CD14-positive monocyte (primary cell): ENCODE results near the gene MAP4K3. TPM values are rescaled to one million over a fixed set of nuclear protein-coding genes. Genes with fewer than 3 reads are reported as not detected.

Experiments
- DNase-seq, 3 donors: peaks; one replicate each; pipeline ENCODE4 v3.0.0-alpha.2; 2011 to 2022
- H2AFZ ChIP-seq: 2 replicates; pipeline ENCODE4 v1.6.0; 2012; ENCODE audit warnings: mild to moderate bottlenecking, low read depth, low read length, inconsistent platforms; ENCODE audit not compliant: insufficient read depth, poor library complexity, severe bottlenecking
- H3K27ac ChIP-seq, 2 donors: 1 replicate in 1 of 2; 2 replicates in 1 of 2; pipeline ENCODE4 v1.5.1; 2012 to 2013; ENCODE audit warnings: low read length in 2 of 2, control low read depth in 1 of 2, inconsistent platforms in 1 of 2, low read depth in 1 of 2, mild to moderate bottlenecking in 1 of 2
- H3K27me3 ChIP-seq, 2 donors: one replicate each; pipeline versions ENCODE4 v1.6.0 to v1.6.1; 2011 to 2013; ENCODE audit warnings: low read length in 2 of 2; ENCODE audit not compliant: control insufficient read depth in 2 of 2, insufficient read depth in 2 of 2
- H3K36me3 ChIP-seq, 2 donors: replicated peaks in 1 of 2; 1 replicate in 1 of 2; 2 replicates in 1 of 2; pipeline versions ENCODE4 v1.5.1 to v1.6.1; 2012 to 2013; ENCODE audit warnings: low read length in 2 of 2, control low read depth in 1 of 2, inconsistent platforms in 1 of 2, mild to moderate bottlenecking in 1 of 2; ENCODE audit not compliant: insufficient read depth in 2 of 2, control insufficient read depth in 1 of 2
- H3K4me1 ChIP-seq, 2 donors: 1 replicate in 1 of 2; 2 replicates in 1 of 2; pipeline versions ENCODE4 v1.5.1 to v1.6.1; 2012 to 2013; ENCODE audit warnings: low read length in 2 of 2, control low read depth in 1 of 2, inconsistent platforms in 1 of 2, mild to moderate bottlenecking in 1 of 2, moderate library complexity in 1 of 2; ENCODE audit not compliant: insufficient read depth in 2 of 2, control insufficient read depth in 1 of 2
- H3K4me2 ChIP-seq: replicated peaks from 2 replicates; pipeline ENCODE3; 2012; ENCODE audit warnings: low read length, moderate library complexity, mild to moderate bottlenecking; ENCODE audit not compliant: poor library complexity, severe bottlenecking; ENCODE audit errors: extremely low read depth
- H3K4me3 ChIP-seq, 3 experiments: fragments of 200-600 bp in 1 of 3; sonication (generic) in 1 of 3; replicated peaks in 1 of 3; 1 replicate in 2 of 3; 2 replicates in 1 of 3; pipeline ENCODE4 v1.5.1; 2011 to 2013; ENCODE audit warnings: low read length in 3 of 3, mild to moderate bottlenecking in 3 of 3, control low read depth in 2 of 3, low read depth in 2 of 3, inconsistent platforms in 1 of 3, moderate library complexity in 1 of 3
- H3K79me2 ChIP-seq: 2 replicates; pipeline ENCODE4 v1.6.0; 2012; ENCODE audit warnings: mild to moderate bottlenecking, control low read depth, inconsistent platforms, low read length, moderate library complexity; ENCODE audit not compliant: insufficient read depth
- H3K9ac ChIP-seq: 2 replicates; pipeline ENCODE4 v1.6.0; 2017; ENCODE audit warnings: low read length, mild to moderate bottlenecking; ENCODE audit not compliant: insufficient read depth, poor library complexity, severe bottlenecking
- H3K9me3 ChIP-seq, 2 donors: replicated peaks in 1 of 2; 1 replicate in 1 of 2; 2 replicates in 1 of 2; pipeline versions ENCODE4 v1.5.1 to v1.6.1; 2012 to 2013; ENCODE audit warnings: low read length in 2 of 2, control low read depth in 1 of 2; ENCODE audit not compliant: control insufficient read depth in 1 of 2, insufficient read depth in 1 of 2
- H4K20me1 ChIP-seq: 2 replicates; pipeline ENCODE4 v1.6.0; 2012; ENCODE audit warnings: mild to moderate bottlenecking, low read length, control low read depth, moderate library complexity; ENCODE audit not compliant: insufficient read depth
- H3K27ac Mint-ChIP-seq, 7 donors: one replicate each; pipeline ENCODE4 v1.8.0; 2020; ENCODE audit warnings: mild to moderate bottlenecking in 7 of 7, mixed read lengths in 7 of 7, moderate library complexity in 6 of 7, inconsistent platforms in 2 of 7
- H3K27me3 Mint-ChIP-seq, 3 donors: one replicate each; pipeline ENCODE4 v1.8.0; 2021 to 2022; ENCODE audit warnings: low read depth in 3 of 3, mild to moderate bottlenecking in 3 of 3, mixed read lengths in 3 of 3, moderate library complexity in 3 of 3, inconsistent platforms in 1 of 3
- H3K36me3 Mint-ChIP-seq, 2 donors: one replicate each; pipeline ENCODE4 v1.8.0; 2020; ENCODE audit warnings: mixed read lengths in 2 of 2, inconsistent platforms in 1 of 2, mild to moderate bottlenecking in 1 of 2
- H3K4me1 Mint-ChIP-seq: one replicate; pipeline ENCODE4 v1.8.0; 2020; ENCODE audit warnings: mild to moderate bottlenecking, mixed read lengths
- H3K4me3 Mint-ChIP-seq, 2 donors: one replicate each; pipeline ENCODE4 v1.8.0; 2020; ENCODE audit warnings: mild to moderate bottlenecking in 2 of 2, mixed read lengths in 2 of 2, moderate library complexity in 1 of 2
- H3K9me3 Mint-ChIP-seq, 7 donors: one replicate each; pipeline ENCODE4 v1.8.0; 2020 to 2022; ENCODE audit warnings: mixed read lengths in 7 of 7, mild to moderate bottlenecking in 6 of 7, moderate library complexity in 6 of 7, inconsistent platforms in 2 of 7
- CTCF ChIP-seq: fragments of 200-600 bp; IDR thresholded peaks from one replicate; pipeline ENCODE4 v1.8.0; 2022; ENCODE audit warnings: antibody characterized with exemption, mild to moderate bottlenecking
- WGBS: methylation state at CpG from one replicate; pipeline ENCODE4 v1.1.5; 2013; ENCODE audit warnings: missing lambda C conversion rate; ENCODE audit not compliant: insufficient coverage; 5-methylcytosine and 5-hydroxymethylcytosine counted together
- intact Hi-C, 2 donors: fragments of 100-400 bp; cut with micrococcal nuclease; formaldehyde crosslinking; loops; one replicate each; pipeline versions ENCODE4 v1.15.0 to v1.15.1; 2023
- polyA plus RNA-seq, 3 donors: library from polyadenylated mRNA; depleted of rRNA in 1 of 3; unstranded in 2 of 3; stranded (reverse) in 1 of 3; fragments of 300-500 nt in 2 of 3; fragments of >200 nt in 1 of 3; fragmentation: Illumina TruSeq in 2 of 3; gene quantifications; 1 replicate in 2 of 3; 2 replicates in 1 of 3; pipeline ENCODE4 v1.2.3, GENCODE V29; 2012 to 2021
- small RNA-seq: library from RNA; depleted of rRNA; stranded (forward); fragments of <200 nt; gene quantifications from one replicate; pipeline ENCODE3, GENCODE V24; 2012; ENCODE audit warnings: low read depth; ENCODE audit not compliant: insufficient read length

Gene MAP4K3
- polyA plus RNA-seq, 3 donors, result 1.0 to 8.0 (median 4.0) TPM

GRCh38 chr2:39203382-39203781 lies 233.7 kb downstream of the MAP4K3 start:
- WGBS, result 100% methylated on average over 3 of the region's 6 CpGs
- Mint-ChIP-seq H3K4me1 (no peaks in the 10 kb centered on the region), H3K27ac (no peak overlapping the region), H3K4me3 (no peak overlapping the region), H3K9me3 (peaks cover 0 to 15% (median 9%) of the 10 kb centered on the region in 7 donors), H3K36me3 (no peaks in the 10 kb centered on the region), H3K27me3 (peaks cover 0 to 1% (median 0%) of the 10 kb centered on the region in 3 donors)
- no peaks in the 10 kb centered on the region for H4K20me1 ChIP-seq
- no peaks in the 10 kb centered on the region for H3K9me3 ChIP-seq
- DNase-seq, result no peak
- H3K4me2 ChIP-seq, result no peak overlapping the region
- H3K9ac ChIP-seq, result no peak overlapping the region
- H3K4me3 ChIP-seq, result no peak overlapping the region
- no peaks in the 10 kb centered on the region for H3K4me1 ChIP-seq
- H3K27me3 ChIP-seq, result no peaks in the 10 kb centered on the region
- no peak overlapping the region for H2AFZ ChIP-seq
- intact Hi-C loops, result no loop called here
- no peaks in the 10 kb centered on the region for H3K36me3 ChIP-seq
- H3K27ac ChIP-seq, result no peak overlapping the region
- TF ChIP-seq CTCF, result no peak
- H3K79me2 ChIP-seq, result no peaks in the 10 kb centered on the region

GRCh38 chr2:39202639-39203369 lies 234.3 kb downstream of the MAP4K3 start:
- H3K27ac ChIP-seq, result no peak overlapping the region
- no peak overlapping the region for H3K4me2 ChIP-seq
- H3K9me3 Mint-ChIP-seq, result peaks cover 0 to 15% (median 9%) of the 10 kb centered on the region in 7 donors
- intact Hi-C loops, result no loop called here
- no peak overlapping the region for H3K4me3 Mint-ChIP-seq
- H2AFZ ChIP-seq, result no peak overlapping the region
- H3K9me3 ChIP-seq, result no peaks in the 10 kb centered on the region
- no CpG with 5 or more reads among the region's 1 CpG for WGBS
- H3K4me1 Mint-ChIP-seq, result no peaks in the 10 kb centered on the region
- no peak for DNase-seq
- no peak overlapping the region for H3K9ac ChIP-seq
- H3K27me3 Mint-ChIP-seq, result peaks cover 0 to 1% (median 0%) of the 10 kb centered on the region in 3 donors
- no peaks in the 10 kb centered on the region for H4K20me1 ChIP-seq
- no peaks in the 10 kb centered on the region for H3K36me3 ChIP-seq
- no peaks in the 10 kb centered on the region for H3K27me3 ChIP-seq
- H3K27ac Mint-ChIP-seq, result no peak overlapping the region
- H3K4me1 ChIP-seq, result no peaks in the 10 kb centered on the region
- H3K79me2 ChIP-seq, result no peaks in the 10 kb centered on the region
- TF ChIP-seq CTCF, result no peak
- no peak overlapping the region for H3K4me3 ChIP-seq
- no peaks in the 10 kb centered on the region for H3K36me3 Mint-ChIP-seq

Small RNA genes lying within 50 kb of the gene (small RNA-seq; reads per million reads assigned to genes)
- not detected for gene RF00272

Other genes with a start within 250 kb of the MAP4K3 start
- gene CDKL4, start 193.3 kb downstream of the MAP4K3 start, polyA plus RNA-seq, result not detected
- under 1 TPM in 1 of 3 donors, not detected in 2; 0.15 TPM for gene TMEM178A, start 228.6 kb upstream of the MAP4K3 start, polyA plus RNA-seq